Limb (tissue), 2 donors: ENCODE data around the gene MCM3AP.
A peak's percentile ranks its signal among the peaks of the same experiment; 100 is the strongest.

ENCODE experiments used
- DNase-seq, 2 donors: peaks; one replicate each; pipeline ENCODE4 v3.0.0-alpha.2; 2016; ENCODE audit errors: extremely low spot score in 2 of 2

MCM3AP gene

GRCh38 chr21:46218906-46219590, 66.4 kb downstream of the MCM3AP start:
- peak in 1 of 2 donors; percentile 25 for DNase-seq

- peak in 1 of 2 donors; percentile 22 for DNase-seq
These were observed 67.8 kb downstream of the MCM3AP start for GRCh38 chr21:46217511-46218196.

DNA sequence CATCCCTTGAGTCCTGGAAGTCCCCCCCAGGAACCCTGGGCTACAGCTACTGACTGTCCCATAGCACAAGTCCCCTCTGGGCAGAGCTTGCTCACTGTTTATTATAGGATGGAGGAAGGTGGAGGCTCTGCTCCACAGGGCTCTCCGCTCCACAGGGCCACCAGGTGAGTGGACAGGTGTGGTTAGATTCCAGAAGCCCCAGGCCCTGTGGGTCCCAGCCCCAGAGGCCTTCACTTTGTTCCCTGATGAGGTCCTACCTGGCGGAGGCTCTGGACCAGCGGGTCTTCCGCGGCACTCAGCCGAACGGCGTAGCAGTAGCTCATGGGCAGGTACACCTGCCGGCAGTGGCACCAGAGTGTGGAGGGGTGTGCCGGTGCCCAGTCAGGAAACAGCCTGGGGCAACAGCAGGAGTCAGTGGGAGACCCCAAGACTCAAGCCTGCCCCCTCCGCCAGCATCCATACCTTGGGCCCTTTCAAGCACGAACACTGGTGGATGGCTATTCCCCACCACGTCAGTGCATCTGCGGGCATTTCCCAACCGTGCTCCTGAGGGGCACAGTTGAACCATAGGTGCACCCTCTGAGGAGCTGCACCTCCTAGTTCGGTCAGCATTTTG, 69.2 kb downstream of the MCM3AP start:
- DNase-seq = peak in 1 of 2 donors; percentile 20

- DNase-seq = peak in 1 of 2 donors; percentile 31
These were observed 69.8 kb downstream of the MCM3AP start for GRCh38 chr21:46215436-46216131.

DNA sequence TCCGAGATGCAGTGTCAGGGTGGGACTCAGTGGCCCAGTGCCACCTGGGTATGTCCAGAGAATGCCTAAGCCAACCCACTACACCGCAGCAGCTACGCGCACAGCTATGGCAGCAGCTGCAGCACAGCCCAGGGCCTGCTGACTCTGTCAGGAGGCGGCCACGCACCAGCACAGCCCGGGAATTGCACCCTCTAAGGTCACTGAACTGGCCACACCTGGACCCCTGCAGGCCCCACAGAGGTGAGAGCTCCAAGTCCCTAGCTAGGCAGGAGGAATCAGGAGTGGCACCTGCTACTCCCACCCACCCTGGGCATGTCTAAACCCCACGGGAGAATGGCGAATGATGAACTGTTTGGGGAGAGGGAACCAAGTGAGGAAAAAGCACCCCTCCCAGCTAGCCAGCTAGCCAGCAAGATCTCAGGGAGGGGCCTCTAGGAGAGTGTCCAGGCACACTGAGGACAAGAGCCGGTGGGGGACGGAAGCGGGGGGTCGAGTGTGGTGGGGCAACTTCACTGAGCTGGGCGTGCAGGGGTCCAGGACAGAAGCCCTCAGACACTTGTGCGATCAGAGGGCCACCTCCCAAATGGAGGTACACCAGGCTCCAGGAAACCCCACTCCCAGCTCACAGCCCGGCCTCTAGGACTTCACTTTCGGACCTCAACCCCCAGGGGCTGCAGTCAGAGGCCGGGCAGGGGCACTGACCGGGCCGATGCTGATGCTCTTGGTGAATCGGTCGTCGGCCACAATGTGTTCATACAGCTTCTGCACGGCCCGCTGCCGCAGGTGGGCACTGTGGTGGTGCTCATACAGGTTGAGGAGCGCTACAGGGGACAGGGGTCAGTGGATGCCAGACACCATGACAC, 70.7 kb downstream of the MCM3AP start:
- peak in 1 of 2 donors; percentile 21 for DNase-seq

DNA sequence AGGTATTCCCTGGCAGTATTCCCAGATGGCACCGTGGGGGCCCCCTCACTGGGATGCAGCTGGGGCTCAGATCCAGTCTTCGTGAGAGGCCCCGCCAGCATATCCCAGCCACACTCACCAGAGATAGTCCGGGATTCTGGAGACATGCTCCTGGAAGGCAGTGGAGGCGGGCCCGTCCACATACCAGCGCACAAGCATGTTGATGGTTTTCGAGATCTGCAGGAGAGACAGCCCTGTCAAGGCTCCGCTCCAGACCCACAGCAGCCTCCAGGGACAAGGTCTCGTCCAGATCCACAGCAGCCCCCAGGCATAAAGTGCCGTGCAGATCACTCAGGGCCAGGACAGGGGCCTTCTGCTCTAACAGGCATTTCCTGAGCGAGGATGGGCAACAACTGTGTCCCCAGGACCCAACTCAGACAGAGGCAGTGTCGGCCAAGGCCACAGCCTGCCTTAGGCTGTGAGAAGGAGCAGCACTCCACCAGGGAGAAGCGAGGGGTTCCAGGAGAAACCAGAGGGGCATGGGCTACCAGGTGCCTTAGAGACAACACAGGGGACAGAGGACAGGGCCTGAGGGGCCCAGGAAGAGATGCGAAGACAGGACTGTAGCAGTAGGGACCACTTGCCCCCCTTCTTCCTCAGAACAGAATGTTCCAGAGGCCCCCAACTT, 71.7 kb downstream of the MCM3AP start:
- peak in 1 of 2 donors; percentile 25 for DNase-seq

GRCh38 chr21:46212721-46213484, 72.5 kb downstream of the MCM3AP start:
- DNase-seq = peak in 1 of 2 donors; percentile 9

- DNase-seq = peak in 1 of 2 donors; percentile 12
These were observed 73.4 kb downstream of the MCM3AP start for GRCh38 chr21:46211786-46212720.

GRCh38 chr21:46211376-46211775, 74.0 kb downstream of the MCM3AP start:
- DNase-seq = no peak

- no peak for DNase-seq
These were observed 74.9 kb downstream of the MCM3AP start for GRCh38 chr21:46210378-46211136.

- no peak for DNase-seq
These were observed 76.4 kb downstream of the MCM3AP start for GRCh38 chr21:46208761-46209721.

DNA sequence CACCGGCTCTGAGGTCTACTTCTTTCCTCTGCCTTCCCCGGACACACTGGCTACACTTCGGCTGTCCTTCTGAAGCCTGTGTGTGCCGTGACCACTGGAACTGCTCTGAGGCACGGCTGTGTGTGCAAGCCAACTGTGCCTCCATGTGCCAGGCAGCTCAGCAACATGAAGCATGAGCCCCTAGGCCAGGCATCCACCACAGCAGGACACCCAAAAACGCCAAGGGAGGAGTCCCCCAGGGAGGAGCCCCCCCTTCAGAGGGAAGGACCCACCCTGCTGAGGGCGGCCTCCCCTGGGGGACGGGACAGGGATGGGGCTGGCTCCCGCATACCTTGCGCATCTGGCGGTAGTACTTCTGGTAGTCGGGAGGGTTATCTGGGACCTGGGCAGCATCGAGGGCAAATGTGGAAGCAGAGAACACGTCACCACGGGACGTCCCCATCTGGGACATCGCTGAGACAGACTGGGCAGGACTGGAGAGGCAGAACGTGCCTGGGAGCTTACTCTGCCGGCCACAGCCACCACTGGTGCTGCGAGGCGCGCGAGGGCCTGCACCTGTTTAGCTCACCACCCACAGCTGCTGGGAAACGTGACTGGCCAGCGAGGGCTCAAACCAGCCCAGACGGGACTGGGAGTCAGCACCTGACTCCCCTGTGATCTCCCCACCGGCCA, 77.4 kb downstream of the MCM3AP start:
- peak in 1 of 2 donors; percentile 32 for DNase-seq

DNA sequence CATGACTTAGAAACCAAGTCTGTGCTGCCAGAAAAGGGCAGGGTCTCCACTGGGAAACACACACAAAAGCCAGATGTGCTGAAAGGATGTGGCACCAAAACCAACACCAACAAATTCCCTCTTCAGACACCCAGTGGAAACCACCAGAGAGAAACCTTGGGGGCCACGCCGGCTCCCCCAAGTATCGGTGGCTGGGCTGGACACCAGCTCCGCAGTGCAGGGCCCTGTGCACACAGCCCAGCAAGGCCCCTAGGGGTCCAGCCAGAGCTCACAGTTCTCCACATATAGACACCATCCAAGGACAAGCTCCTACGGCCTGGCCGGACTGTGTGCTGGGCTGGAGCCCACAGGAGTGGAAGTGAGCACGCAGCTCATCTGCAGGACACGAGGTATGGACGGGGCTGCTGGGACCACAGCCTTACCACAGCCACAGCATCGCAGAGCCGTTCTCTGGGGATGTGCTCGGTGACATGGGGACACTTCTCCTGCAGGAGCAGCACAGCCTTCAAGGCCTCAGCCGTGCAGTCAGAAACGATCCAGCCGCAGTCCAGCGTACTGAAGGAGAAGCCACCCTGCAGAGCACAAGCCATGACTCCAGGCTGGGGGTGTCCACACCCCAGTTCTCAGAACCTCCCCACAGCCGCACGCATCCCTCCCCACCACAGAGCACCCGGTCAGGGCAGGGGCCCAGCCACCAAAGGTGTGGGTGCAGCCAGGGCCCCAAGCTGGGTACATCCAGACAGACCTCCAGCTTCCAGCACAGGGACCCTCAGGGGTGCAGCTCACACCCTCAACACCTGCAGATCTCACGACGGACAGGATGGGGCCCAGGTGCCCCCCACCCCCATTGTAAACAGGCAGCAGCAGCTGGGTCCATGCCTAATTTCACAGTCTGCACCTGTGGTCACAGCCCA, 78.1 kb downstream of the MCM3AP start:
- no peak for DNase-seq

GRCh38 chr21:46206163-46207005, 79.0 kb downstream of the MCM3AP start:
- DNase-seq = no peak
